ENCODE data around the gene ANKRD18B.
"Not testable (repeated sequence)": the region's sequence is repeated elsewhere in the genome, so short reads cannot be mapped to it uniquely, and the experiment has no call there.

- not testable (repeated sequence) for TF ChIP-seq CTCF (conservative IDR thresholded peaks at IDR 0.05); EZH2 (IDR thresholded peaks at IDR 0.05; ENCODE audit: low read depth)
These were observed 25.4 kb downstream of the ANKRD18B start for GRCh38 chr9:33549418-33549817.
